ENCODE measurements around the gene B3GALT4. TPM values are rescaled to one million over a fixed set of nuclear protein-coding genes. Genes with fewer than 3 reads are reported as not detected.

B3GALT4 gene
- total RNA-seq, 1 donor from 2014 or later = 9.0 TPM

Other genes with a start within 250 kb of the B3GALT4 start
- 1.6 TPM for gene HLA-DPA1, start 203.5 kb upstream of the B3GALT4 start, total RNA-seq
- 2.4 TPM for gene HLA-DPB1, start 201.1 kb upstream of the B3GALT4 start, total RNA-seq
- gene COL11A2, start 84.7 kb upstream of the B3GALT4 start, total RNA-seq = 1.2 TPM
- 23.2 TPM for gene RXRB, start 76.5 kb upstream of the B3GALT4 start, total RNA-seq
- gene SLC39A7, start 76.3 kb upstream of the B3GALT4 start, total RNA-seq = 36.3 TPM
- gene HSD17B8, start 72.5 kb upstream of the B3GALT4 start, total RNA-seq = 3.3 TPM
- 24.5 TPM for gene RING1, start 68.6 kb upstream of the B3GALT4 start, total RNA-seq
- gene VPS52, start 5.2 kb upstream of the B3GALT4 start, total RNA-seq = 24.9 TPM
- 4,003 TPM for gene RPS18, start 5.0 kb upstream of the B3GALT4 start, total RNA-seq
- 42.4 TPM for gene WDR46, start 12.1 kb downstream of the B3GALT4 start, total RNA-seq
- gene PFDN6, start 12.5 kb downstream of the B3GALT4 start, total RNA-seq = 31.0 TPM
- 16.3 TPM for gene RGL2, start 21.8 kb downstream of the B3GALT4 start, total RNA-seq
- gene TAPBP, start 37.0 kb downstream of the B3GALT4 start, total RNA-seq = 10.2 TPM
- 27.3 TPM for gene ZBTB22, start 40.6 kb downstream of the B3GALT4 start, total RNA-seq
- gene DAXX, start 45.8 kb downstream of the B3GALT4 start, total RNA-seq = 22.8 TPM
- 4.1 TPM for gene KIFC1, start 114.7 kb downstream of the B3GALT4 start, total RNA-seq
- gene PHF1, start 133.9 kb downstream of the B3GALT4 start, total RNA-seq = 16.3 TPM
- gene CUTA, start 141.0 kb downstream of the B3GALT4 start, total RNA-seq = 84.8 TPM
- 35.1 TPM for gene SYNGAP1, start 142.9 kb downstream of the B3GALT4 start, total RNA-seq
- 9.0 TPM for gene ZBTB9, start 177.5 kb downstream of the B3GALT4 start, total RNA-seq

All from frontal cortex (tissue), 1 donor.